NCI-H1105 treated with DMSO at 0.1 percent for 48 hours (cell line): ENCODE data around the gene TDRD12.

Experiments
- DNase-seq: peaks from one replicate; lab custom pipeline; 2025; lab: John Stamatoyannopoulos, UW

The TDRD12 gene

DNA sequence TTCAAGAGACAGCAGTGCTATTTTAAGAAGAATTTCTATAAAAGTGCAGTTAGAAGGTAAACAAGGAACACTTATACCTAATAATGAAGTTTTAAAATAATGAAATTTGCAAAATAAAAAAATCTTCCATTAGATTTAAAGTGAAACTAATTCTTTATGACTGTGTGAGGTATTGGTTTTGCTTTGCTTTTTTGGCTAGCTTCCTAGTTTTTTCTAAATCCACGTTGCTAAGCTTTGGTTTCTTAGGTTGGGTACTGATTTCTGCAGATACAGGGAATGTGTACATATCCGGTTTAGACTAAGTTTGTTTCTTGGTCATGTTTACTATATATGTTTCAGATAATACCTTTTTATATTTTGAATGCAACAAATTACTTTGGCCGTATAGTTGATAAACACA, 90.2 kb downstream of the TDRD12 start:
- DNase-seq, result no peak

DNA sequence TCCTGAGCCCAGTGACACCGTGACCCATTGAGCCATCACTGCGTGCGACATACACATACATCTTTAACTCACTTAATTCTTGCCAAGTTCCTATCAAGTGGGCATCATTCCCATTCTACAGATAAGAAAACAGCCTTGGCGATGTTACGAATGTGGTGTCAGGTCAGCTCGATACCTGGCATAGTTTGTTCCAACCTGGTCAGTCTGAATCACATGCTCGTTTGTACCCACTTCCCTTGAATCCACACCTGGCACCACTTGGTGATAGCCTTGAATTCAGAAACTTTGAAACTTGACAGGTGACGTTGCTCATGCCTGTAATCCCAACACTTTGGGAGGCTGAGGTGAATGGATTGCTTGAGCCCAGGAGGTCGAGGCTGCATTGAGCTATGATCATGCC, 90.9 kb downstream of the TDRD12 start:
- no peak for DNase-seq

DNA sequence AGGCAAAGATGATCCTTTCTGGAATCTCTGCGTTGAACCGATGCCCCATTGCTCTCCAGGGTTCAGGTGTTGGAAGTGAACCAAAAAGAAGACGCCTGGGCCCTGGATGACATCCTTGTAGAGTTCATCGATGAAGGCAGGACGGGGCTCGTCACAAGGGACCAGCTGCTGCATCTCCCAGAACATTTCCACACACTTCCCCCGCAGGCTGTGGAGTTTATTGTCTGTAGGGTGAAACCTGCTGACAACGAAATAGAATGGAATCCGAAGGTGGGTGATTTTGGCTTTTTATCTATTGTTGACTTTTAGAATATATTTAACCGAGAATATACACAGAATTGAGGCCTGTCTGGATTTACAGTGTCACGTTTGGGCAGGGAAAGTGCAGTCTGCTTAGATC, 91.6 kb downstream of the TDRD12 start:
- no peak for DNase-seq

DNA sequence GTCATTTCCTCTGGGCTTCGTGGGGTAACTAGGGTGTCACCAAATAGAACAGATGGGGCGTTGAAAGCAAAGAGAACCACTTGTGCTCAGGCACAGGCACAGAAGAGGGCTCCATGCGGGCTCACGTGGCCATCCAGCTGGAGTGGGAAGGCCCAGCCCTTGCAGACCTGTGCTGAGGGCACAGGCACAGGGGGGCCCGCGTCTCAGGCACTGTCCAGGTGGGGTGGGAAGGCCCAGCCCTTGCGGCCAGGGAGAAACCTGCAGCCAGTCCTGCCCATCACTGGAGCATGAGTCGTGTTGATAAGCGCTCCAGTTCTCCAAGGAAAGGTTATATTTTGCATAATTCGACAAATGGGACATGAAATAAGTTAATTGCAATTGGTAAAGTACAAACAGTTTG, 92.5 kb downstream of the TDRD12 start:
- DNase-seq, result no peak

DNA sequence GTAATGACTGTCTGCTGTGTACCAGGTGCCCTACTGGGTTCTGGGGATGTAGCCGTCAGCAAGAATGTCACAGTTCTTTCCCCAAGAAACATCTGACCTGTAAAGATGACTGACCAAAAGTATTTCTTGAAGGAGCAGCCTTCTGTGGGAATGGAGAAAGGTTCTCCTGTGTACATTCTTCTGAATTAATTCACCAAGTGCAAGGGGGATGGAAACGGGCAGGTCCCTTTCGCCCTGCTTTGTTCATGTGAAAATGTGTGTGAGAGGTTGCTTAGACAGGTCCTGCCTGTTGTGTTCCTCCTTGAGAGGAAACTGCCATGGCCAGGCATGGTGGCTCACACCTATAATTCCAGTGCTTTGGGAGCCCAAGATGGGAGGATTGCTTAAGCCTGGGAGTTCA, 93.0 kb downstream of the TDRD12 start:
- DNase-seq, result no peak

DNA sequence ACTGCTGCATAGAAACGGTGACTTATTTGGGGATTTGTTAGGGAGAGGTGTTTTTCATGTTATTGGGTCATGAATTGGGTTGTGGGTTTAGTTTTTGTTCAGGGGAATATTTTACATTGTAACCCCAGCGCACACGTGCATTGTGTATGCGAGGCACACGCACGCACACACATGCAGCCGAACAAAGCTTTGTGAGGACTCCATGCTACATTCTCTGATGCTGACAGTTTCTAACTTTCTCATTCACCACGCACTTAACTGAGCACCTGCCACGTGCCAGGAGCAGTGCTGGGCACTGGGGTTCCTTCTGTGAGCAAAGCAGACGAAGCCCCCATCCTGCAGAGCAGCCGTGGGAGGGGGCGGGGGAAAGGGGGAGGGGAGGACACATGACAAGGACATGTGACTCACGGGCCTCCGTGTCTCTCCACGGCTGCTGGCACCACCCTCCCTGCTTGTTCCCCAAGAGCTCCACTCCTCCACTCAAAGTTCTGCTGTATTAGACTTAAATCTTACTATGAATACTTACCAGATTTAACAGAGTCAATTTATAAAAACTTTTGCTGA, 94.4 kb downstream of the TDRD12 start:
- DNase-seq, result no peak

DNA sequence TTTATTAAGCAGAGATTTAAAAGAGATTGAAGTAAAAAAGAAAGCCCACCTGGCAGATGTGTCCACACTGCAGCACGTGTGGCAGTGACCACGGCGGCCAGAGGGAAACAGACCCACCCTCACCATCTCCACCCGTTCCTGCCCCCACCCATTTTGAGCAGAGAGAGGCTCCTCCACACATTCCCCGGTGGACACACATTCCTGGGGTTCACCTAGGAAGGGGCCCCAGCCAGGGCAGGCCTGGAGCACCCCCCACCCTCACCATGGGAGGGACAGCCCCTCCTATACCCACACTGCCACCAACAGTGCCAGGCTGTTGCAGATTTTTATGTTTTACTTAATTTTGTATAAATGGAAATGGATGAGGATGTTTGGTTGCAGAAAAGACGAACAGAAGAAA, 95.1 kb downstream of the TDRD12 start:
- no peak for DNase-seq

DNA sequence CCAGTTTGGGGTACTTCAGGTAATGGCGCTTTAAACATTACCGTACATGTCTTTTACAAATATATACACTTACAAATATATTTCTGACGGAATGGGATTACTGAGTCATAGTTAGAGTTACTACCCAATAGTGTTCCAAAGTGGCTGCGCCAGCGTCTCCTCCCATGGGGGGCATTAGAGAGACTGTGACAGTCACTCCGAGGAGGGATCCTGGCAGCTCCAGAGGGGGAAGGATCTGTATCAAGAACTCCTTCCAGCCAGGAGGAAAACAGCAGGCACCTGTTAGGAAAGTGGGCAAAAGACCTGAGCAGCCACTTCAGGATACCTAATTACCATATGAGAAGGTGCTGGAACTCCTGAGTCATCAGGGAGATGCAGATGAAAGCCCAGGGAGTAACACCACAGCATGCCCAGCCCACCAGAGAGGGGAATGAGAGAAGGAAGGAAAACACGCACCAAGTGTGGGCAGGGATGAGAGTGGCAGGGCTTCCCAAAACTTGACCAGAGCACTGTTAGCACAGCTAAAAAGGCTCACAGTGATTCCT, 97.1 kb downstream of the TDRD12 start:
- no peak for DNase-seq

DNA sequence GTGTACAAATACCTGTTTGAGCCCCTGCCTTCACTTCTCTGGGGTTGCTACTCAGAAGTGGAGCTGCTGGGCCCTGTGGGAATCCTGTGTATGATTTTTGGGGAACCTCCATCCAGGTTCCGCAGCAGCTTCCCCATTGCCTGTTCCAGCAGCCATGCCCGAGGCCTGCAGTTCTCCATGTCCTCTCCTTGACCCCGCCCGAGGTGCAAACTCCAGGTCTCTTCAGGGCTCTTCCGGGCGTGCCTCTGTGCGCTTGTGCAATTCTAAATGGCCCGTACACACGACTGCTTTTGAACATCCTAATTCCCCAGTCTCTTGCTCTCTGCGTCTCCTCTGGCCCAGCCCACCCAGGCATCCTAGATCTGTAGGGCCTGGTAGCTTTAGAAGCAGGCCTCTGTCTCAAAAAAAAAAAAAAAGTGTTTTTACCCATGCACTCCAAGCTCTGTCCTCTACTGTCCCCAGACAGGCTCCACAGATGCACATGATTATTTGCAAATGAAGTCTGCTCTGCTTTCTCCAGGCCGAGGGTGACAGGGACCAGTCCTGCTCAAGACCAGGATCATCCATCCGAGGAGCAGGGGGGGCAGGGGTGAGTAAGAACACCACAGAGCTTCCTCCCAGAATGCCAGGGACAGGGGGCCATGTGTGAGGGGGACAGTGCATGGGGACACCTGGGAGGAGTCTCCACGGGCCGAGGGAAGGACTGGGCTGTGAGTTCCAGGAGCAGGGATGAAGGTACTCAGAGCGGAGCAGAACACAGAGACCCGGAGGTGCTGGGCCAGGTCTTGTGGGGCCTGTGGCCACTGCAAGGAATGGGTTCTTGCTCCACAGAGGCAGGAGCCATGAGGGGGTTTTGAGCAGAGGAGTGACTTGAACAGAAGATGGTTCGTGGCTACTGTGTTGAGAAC, 98.3 kb downstream of the TDRD12 start:
- no peak for DNase-seq

DNA sequence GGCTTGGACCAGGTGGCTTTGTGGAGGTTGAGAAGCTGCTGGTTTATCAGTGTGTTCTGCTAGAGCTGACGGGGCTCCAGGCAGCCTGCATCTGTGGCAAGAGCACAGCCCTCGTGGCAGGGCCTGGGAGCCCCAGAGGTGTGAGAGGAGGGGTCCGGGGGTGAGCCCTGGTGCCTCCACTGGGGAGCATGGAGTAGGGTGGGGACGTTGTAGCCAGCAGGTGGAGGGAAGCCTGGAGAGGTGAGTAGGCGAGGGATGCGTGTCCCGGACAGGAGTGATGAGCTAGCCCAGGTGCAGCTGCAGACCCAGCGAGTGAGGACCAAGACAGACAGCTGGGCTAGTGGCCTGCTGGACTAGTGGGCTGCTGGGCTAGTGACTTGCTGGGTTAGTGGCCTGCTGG, 99.0 kb downstream of the TDRD12 start:
- DNase-seq, result no peak

DNA sequence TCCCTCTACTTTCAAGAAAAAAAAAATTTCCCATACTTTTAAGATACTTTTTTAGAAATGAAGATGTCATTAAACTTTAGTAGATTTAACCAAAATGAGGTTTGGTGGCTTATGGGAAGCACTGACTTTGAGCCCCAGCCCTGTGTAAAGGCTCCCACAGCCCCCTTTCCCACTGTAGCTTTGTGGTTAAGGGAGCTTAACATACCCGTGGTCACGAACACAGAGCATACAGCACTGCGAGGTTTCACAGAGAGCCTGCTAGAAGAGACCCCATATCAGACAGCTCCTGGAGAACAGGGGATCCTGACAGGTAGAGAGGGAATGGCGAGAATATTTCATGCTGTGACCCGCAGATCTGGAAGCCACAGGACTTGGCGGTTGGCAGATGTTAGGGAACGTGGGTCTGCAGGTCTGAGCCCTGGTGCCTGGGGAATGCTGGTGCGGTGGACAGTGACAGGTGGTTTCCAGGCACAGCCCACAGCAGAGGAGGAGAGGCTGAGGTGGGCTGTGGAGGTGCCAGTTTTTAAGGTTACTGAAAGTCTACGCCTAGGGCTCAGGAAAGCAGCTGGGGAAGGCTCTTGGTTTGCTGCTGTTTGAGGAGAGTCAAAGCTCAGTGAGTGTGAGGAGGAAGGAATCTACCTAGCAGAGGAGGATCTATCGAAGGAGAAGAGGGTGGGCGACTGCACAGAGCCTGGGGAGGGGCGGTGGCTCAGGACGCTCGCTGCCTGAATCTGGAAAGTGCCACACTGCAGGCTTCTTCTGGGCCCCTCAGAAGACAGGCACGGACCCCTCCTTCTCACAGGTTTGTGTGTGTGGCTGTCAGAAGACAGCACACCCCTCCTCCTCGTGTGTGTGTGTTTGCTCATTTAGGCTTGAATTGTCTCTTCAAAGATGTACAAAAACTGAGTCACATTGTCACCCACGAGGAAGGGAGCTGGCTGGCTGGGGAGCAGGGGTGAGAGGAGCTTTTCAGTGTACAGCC, 100.1 kb downstream of the TDRD12 start:
- no peak for DNase-seq

DNA sequence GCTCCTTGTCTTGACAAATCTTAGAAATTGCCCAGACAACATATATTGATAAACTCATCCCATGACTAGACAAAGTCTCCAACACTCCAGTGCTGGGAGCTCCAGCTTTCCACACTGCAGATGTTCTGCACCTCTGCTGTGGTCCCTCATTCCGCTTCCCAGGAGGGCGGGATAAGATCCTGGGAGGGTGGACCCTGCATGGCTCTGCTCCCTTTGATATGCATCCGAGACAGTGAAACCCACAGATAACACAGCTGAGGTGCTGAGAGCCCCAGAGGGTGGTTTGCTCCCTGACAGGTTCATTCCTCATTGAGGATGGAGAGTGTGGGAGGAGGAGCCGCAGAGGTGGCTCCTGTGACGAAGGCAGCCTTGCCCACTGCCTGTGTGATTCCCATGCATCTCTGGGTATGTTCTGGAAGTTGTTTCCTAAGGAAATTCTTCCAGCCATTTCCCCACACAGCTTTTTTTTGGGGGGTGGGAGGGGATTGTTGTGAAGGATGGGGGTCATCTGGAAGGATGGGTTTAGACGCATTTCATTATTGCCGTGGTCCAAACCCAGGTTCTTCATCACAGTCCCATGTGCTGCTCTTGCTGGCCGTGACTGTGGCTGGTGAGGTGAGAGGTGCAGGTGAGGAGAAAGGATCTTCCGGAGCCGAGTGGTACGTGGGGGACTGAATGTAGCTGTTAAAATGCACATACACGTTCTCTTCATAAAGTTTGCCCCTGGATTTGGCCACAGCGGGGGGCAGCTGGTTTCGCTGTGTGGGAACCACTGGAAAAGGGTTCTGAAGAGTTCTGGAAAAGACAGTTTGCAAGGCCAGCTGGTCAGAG, 103.6 kb downstream of the TDRD12 start:
- no peak for DNase-seq

DNA sequence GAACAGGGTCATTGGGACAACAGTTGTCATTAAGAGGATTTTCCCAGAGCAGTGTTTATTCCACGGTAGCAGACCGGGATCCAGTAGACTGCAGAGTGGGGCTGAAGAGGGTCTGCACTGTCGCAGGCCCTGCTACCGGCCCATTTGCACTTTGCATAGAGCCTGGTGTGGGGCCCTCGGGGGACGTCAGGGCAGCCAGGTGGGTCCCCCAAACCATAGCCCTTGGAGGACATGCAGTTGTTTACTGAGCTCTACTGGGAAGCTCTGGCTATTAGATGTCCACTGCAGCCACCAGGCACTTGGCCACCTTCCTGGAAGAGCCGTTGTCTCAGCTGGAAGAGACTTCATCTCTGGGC, 104.2 kb downstream of the TDRD12 start:
- DNase-seq, result no peak

DNA sequence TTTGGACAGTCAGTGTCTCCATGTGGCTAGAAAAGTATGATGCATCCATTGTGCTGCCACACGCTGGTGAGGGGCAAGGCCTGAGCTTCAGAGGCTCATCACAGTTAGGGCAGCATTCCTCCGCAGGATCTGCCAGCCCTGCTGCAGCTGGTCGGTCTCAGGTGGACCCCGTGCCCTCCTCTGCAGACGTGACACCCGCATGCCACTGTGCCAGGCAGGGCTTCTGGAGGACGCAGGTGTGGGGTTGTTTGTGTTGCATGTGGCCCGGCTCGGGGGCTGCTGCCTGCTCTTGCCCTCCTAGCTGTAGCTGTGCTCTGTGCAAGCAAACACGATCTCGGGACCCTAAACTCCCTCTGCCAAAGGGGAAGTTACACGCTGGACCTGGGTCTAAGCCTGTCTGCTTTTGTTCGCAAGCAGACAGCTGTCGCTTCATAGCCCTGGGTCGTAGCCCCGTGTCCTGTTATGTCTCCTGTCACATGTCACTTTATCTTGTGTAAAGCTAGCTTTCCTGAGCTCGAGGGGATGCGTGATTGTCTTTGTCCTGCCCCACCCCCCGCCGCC, 104.7 kb downstream of the TDRD12 start:
- DNase-seq, result no peak

DNA sequence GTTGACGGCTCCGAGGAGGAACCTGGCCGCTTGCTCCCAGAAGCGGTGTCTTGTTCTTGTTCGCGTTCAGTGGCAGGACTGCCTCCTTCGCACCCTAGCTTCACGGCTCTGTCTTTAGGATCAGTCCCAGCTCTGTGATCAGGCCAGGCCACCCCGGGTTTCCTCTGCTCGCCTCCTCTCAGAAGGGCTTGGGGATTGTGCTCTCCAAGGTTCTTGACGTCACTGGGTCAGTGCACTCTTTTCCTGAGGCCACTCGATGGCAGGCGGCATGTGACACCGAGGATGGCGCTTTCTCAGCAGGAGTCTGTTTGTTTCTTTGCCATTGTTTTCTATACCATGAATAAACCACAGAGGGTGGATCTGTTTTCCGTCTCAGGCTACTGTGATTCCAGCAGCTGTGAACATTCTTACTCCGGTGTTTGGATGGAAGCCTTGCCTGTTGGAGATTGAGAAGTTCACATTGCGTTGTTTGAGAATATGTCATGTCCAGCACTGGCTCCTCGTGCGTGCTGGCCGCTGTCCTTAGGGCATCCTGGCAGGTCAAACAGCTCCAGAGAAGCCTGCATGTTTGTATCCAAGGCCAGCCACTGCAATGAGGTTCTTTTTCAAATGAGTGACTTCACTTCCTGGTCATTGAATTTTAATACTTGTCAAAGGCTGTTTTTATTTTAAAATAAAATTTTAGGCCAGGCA, 105.5 kb downstream of the TDRD12 start:
- DNase-seq, result no peak

DNA sequence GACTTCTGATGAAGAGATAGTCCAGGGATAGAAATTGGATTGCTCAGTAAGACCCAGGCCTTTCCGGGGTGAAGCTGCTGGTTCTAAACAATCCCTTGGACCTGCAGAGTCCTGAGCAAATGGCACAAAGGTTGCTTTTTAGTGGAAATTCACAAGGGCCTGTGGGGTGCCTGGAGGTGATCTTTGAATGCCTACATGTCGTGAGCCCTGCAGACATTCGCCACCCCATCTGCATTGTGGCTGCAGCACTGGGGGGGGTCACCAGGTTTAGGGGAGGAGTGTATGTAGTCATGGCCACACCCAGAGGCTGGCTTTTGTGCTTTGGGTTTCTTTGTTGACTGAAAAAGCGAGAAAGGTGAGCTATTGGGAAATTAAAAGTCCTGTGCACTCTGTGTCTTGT, 108.6 kb downstream of the TDRD12 start:
- DNase-seq, result no peak

DNA sequence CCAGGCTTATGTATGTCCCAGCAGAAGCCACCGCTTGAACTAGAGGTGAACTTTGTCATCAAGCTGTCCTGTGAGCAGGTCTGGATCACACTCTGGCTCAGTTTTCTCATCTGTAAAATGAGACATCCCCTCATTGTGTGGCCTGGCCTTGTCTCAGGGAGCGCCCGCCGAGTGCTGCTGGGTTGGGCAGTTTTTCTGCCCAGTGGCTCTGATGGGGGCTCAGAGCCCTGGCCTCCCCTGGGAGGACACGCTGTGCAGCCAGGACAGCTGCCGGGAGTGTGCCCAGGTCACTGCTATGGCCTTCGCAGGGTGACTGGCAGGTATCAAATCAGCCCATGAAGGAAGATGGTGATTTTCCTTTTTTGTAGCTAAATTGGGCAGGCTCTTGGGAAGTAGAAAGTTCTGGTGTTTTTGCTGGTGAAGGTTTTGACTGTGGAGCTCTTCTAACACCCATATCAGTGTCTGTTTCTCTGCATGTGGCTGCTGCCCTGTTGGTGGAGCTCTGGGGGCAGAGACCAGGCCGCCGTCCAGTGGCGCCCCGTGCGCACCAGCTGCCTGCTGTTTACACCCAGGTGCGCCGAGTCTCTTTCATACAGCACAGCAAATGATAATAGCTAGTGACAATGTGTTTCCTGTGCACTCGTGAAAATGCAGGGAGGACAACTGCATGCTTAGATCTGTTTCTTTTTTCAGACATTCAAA, 109.2 kb downstream of the TDRD12 start:
- DNase-seq, result no peak

DNA sequence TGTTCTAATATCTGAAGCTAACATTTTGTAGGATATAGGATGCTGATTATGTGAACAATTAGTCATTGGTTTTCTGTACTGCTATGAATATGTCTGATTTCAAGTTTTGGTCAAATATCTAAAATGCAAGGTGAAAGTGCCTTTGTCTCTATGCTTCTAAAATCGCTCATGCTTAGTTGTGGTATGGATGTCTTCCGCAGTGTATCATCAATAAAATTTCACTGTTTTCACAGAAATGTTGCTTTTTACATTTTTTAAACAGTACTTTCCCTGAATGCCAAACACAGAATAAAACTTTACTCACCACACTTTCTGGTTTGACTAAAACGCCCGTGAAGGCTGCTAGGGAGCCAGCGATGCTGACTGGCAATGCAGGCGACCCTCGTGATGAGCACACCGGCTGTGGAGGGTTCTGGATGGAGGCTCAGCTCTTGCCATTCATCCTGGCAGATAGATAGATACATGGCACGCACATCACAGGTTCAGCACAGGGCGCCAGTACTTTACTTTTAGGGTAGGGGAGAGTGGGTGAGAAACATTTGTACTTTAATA, 109.9 kb downstream of the TDRD12 start:
- no peak for DNase-seq

DNA sequence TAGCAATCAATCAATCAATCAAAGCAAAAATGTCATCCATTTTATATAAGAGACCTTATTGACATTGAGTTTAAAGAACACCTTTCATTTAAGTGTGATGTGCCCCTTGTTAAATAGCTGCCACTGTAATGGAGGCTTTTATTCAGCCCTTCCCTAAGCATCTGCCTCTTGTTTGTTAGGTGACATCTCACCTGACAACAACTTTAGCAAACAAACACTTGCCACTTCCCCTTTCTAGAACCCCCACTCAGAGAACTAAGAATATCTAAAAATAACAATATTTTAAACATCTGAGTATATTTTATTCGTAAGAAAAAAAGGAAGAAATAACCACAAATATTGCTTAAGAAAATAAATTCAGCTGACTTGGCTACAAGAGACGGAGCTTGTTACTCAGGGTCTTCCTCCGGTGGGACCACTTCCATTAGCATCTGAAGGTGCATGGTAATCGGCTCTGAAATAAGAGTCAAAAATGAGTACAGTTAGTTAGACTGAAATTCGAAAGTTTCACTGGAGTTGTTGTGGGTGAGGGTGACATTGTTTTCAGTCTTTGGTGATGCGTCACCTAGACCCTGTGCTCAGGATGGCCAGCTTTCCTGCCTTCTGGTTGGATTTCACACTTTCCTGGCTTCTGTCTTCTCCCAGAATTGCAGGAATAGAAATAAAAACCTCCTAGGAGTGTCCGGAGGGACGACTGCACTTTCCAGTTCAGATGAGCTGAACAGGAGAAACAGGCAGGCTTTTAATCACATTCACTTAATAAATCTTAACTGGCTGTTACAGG, 110.9 kb downstream of the TDRD12 start:
- no peak for DNase-seq
